PC-3 (cell line): ENCODE data around the gene MAD1L1. TPM values are rescaled to one million over a fixed set of nuclear protein-coding genes. Genes with fewer than 3 reads are reported as not detected.

Experiments used
- ATAC-seq: fragments of 200-7000 bp; cut with Tn5 transposase; 2 replicates; pipeline ENCODE4 v1.9.1; 2020; ENCODE audit warnings: mild to moderate bottlenecking, moderate library complexity
- BruUV-seq: library from RNA; stranded (reverse); fragments of 400-500 nt; replicated peaks from 2 replicates; lab custom pipeline; 2021; lab: Mats Ljungman, UMichigan
- CTCF ChIA-PET: fragments of 300-600 bp; sonication (Branson Sonifier 250); formaldehyde crosslinking; loops from one replicate; lab custom pipeline; 2022; ENCODE audit warnings: antibody characterized with exemption; lab: Charles Lee
- POLR2A ChIA-PET: fragments of 300-600 bp; sonication (Branson Sonifier 250); formaldehyde crosslinking; loops from one replicate; lab custom pipeline; 2022; ENCODE audit warnings: antibody characterized with exemption; ENCODE audit not compliant: unreplicated experiment; lab: Charles Lee
- DNase-seq: peaks from one replicate; pipeline ENCODE4 v3.0.0-alpha.2; 2015
- H2AFZ ChIP-seq: fragments of 300-600 bp; sonication (generic); 2 replicates; pipeline ENCODE4 v1.6.0; 2016; ENCODE audit warnings: antibody characterized with exemption, low read length
- H3F3A ChIP-seq: fragments of 300-600 bp; sonication (generic); one replicate; pipeline ENCODE4 v1.6.0; 2017; ENCODE audit warnings: antibody characterized with exemption, low read length, control low read depth, mild to moderate bottlenecking; ENCODE audit not compliant: unreplicated experiment
- H3K27ac ChIP-seq: fragments of 300-600 bp; sonication (generic); 2 replicates; pipeline ENCODE4 v1.5.1; 2016; ENCODE audit warnings: mild to moderate bottlenecking, low read length
- H3K27me3 ChIP-seq: fragments of 300-600 bp; sonication (generic); 2 replicates; pipeline ENCODE4 v1.6.1; 2016; ENCODE audit warnings: low read length, mixed read lengths
- H3K36me3 ChIP-seq: fragments of 300-600 bp; sonication (generic); 2 replicates; pipeline ENCODE4 v1.6.1; 2016; ENCODE audit warnings: low read depth, mixed run types, low read length, mixed read lengths
- H3K4me1 ChIP-seq: fragments of 300-600 bp; sonication (generic); 2 replicates; pipeline ENCODE4 v1.5.1; 2016; ENCODE audit warnings: low read length; ENCODE audit not compliant: insufficient read depth
- H3K4me2 ChIP-seq: fragments of 300-600 bp; sonication (generic); 2 replicates; pipeline ENCODE4 v1.6.0; 2016; ENCODE audit warnings: low read length
- H3K4me3 ChIP-seq: fragments of 300-600 bp; sonication (generic); 2 replicates; pipeline ENCODE4 v1.5.1; 2016; ENCODE audit warnings: mild to moderate bottlenecking, low read length, mixed read lengths
- H3K79me2 ChIP-seq: fragments of 300-600 bp; sonication (generic); 2 replicates; pipeline ENCODE4 v1.6.1; 2017; ENCODE audit warnings: low read length, mixed read lengths
- H3K9ac ChIP-seq: fragments of 300-600 bp; sonication (generic); 2 replicates; pipeline ENCODE4 v1.6.0; 2016; ENCODE audit warnings: mild to moderate bottlenecking, low read length
- H3K9me2 ChIP-seq: fragments of 300-600 bp; sonication (generic); replicated peaks from 2 replicates; pipeline ENCODE4 v1.6.1; 2016; ENCODE audit warnings: mixed run types, low read length, mixed read lengths
- H3K9me3 ChIP-seq: fragments of 300-600 bp; sonication (generic); 2 replicates; pipeline ENCODE4 v1.6.1; 2016; ENCODE audit warnings: low read length, mixed read lengths
- H4K20me1 ChIP-seq: fragments of 300-600 bp; sonication (generic); 2 replicates; pipeline ENCODE4 v1.6.1; 2016; ENCODE audit warnings: low read length, mixed read lengths
- CTCF ChIP-seq: fragments of 300-600 bp; sonication (generic); conservative IDR thresholded peaks from 2 replicates; pipeline ENCODE4 v1.5.1; 2017; ENCODE audit warnings: antibody characterized with exemption, low read depth, mild to moderate bottlenecking, low read length
- EZH2 ChIP-seq: fragments of 300-600 bp; sonication (generic); IDR thresholded peaks from one replicate; pipeline ENCODE4 v1.6.1; 2017; ENCODE audit warnings: antibody characterized with exemption, mild to moderate bottlenecking, low read length; ENCODE audit not compliant: unreplicated experiment
- EZH2phosphoT487 ChIP-seq: fragments of 300-600 bp; sonication (generic); IDR thresholded peaks from 2 replicates; pipeline ENCODE4 v1.6.1; 2018; ENCODE audit warnings: mild to moderate bottlenecking, antibody characterized with exemption, low read length, borderline replicate concordance
- intact Hi-C: fragments of 100-400 bp; cut with micrococcal nuclease; formaldehyde crosslinking; loops from 2 replicates; pipeline ENCODE4 v1.9.0; 2023
- total RNA-seq: library from RNA; depleted of rRNA; stranded (reverse); fragments of >200 nt; gene quantifications from 2 replicates; pipeline ENCODE4 v1.2.3, GENCODE V29; 2014

MAD1L1 gene
- total RNA-seq, 1 experiment from 2014 or later = 88.4 TPM

- DNase-seq (no peak), ATAC-seq (no peak)
- H3K79me2 ChIP-seq = no peaks in the 10 kb centered on the region
- no peak overlapping the region for H3K4me2 ChIP-seq
- H2AFZ ChIP-seq = no peak overlapping the region
- no peak overlapping the region for H3K4me3 ChIP-seq
- H3K9me3 ChIP-seq = no peaks in the 10 kb centered on the region
- CTCF ChIA-PET = no interaction called here
- no peaks in the 10 kb centered on the region for H3K36me3 ChIP-seq
- H3K9me2 ChIP-seq = no peaks in the 10 kb centered on the region
- H3K27me3 ChIP-seq = no peaks in the 10 kb centered on the region
- BruUV-seq = no TSS peak
- no peak for TF ChIP-seq EZH2phosphoT487
- TF ChIP-seq CTCF = no peak
- TF ChIP-seq EZH2 = no peak
- H4K20me1 ChIP-seq = no peaks in the 10 kb centered on the region
- H3K27ac ChIP-seq = no peak overlapping the region
- no peak overlapping the region for H3K9ac ChIP-seq
- H3F3A ChIP-seq = no peaks in the 10 kb centered on the region
- POLR2A ChIA-PET = no interaction called here
- H3K4me1 ChIP-seq = no peaks in the 10 kb centered on the region
- intact Hi-C loops = no loop called here
Observed at GRCh38 chr7:1906087-1906830, 326.5 kb downstream of the MAD1L1 start.

GRCh38 chr7:1902231-1902855 is 330.4 kb downstream of the MAD1L1 start:
- BruUV-seq = no TSS peak
- no peak overlapping the region for H3K4me2 ChIP-seq
- H2AFZ ChIP-seq = no peak overlapping the region
- ChIA-PET POLR2A (no interaction called here), CTCF (no interaction called here)
- no peaks in the 10 kb centered on the region for H3K79me2 ChIP-seq
- no peaks in the 10 kb centered on the region for H3K4me1 ChIP-seq
- no peaks in the 10 kb centered on the region for H3K9me3 ChIP-seq
- no peaks in the 10 kb centered on the region for H4K20me1 ChIP-seq
- DNase-seq (no peak), ATAC-seq (no peak)
- intact Hi-C loops = no loop called here
- no peaks in the 10 kb centered on the region for H3F3A ChIP-seq
- no peaks in the 10 kb centered on the region for H3K27me3 ChIP-seq
- no peaks in the 10 kb centered on the region for H3K36me3 ChIP-seq
- no peak overlapping the region for H3K27ac ChIP-seq
- no peak overlapping the region for H3K4me3 ChIP-seq
- TF ChIP-seq EZH2phosphoT487 (no peak), EZH2 (no peak), CTCF (no peak)
- no peaks in the 10 kb centered on the region for H3K9me2 ChIP-seq
- no peak overlapping the region for H3K9ac ChIP-seq
